Measurements from ENCODE around the gene TMOD3.

- no peak for TF ChIP-seq CTCF (IDR thresholded peaks at IDR 0.05)
- TF ChIP-seq POLR2A (IDR thresholded peaks at IDR 0.05), result no peak
- no peak for TF ChIP-seq POLR2AphosphoS5 (IDR thresholded peaks at IDR 0.05)
These were observed 19.4 kb downstream of the TMOD3 start for GRCh38 chr15:51848811-51849210.
